Ovary (tissue), 9 donors: ENCODE results near the gene TTC28. TPM values are rescaled to one million over a fixed set of nuclear protein-coding genes. Genes with fewer than 3 reads are reported as not detected.

Source experiments
- DNase-seq, 5 donors: peaks; one replicate each; pipeline ENCODE4 v3.0.0-alpha.2; 2019 to 2020
- H3K27ac ChIP-seq, 2 donors: fragments of 200-600 bp; one replicate each; pipeline versions ENCODE4 v1.5.1 to v1.8.0; 2019 to 2022
- H3K27me3 ChIP-seq: fragments of 200-600 bp; one replicate; pipeline ENCODE4 v1.8.0; 2022
- H3K36me3 ChIP-seq: fragments of 200-600 bp; sonication (generic); one replicate; pipeline ENCODE4 v1.5.1; 2019
- H3K4me1 ChIP-seq: one replicate; pipeline ENCODE4 v1.8.1; 2013; ENCODE audit warnings: mild to moderate bottlenecking, moderate library complexity; ENCODE audit not compliant: insufficient read depth
- H3K4me3 ChIP-seq: fragments of 200-600 bp; sonication (generic); one replicate; pipeline ENCODE4 v1.5.1; 2017
- H3K9me3 ChIP-seq, 2 donors: fragments of 200-600 bp in 1 of 2; sonication (generic) in 1 of 2; one replicate each; pipeline versions ENCODE4 v1.5.1 to v1.8.1; 2013 to 2019; ENCODE audit warnings: mild to moderate bottlenecking in 1 of 2, moderate library complexity in 1 of 2
- CTCF ChIP-seq, 3 donors: fragments of 450-650 bp in 2 of 3; fragments of 200-600 bp in 1 of 3; IDR thresholded peaks; one replicate each; pipeline versions ENCODE4 v1.5.1 to v1.8.0; 2016 to 2022; ENCODE audit warnings: antibody characterized with exemption in 3 of 3, mild to moderate bottlenecking in 1 of 3
- EP300 ChIP-seq: sonication (generic); formaldehyde crosslinking; IDR thresholded peaks from one replicate; pipeline ENCODE4 v1.6.1; 2017; ENCODE audit warnings: antibody characterized with exemption
- POLR2A ChIP-seq: fragments of 450-650 bp; IDR thresholded peaks from one replicate; pipeline ENCODE4 v1.6.1; 2017; ENCODE audit warnings: antibody characterized with exemption, mild to moderate bottlenecking, moderate library complexity
- WGBS, 3 donors: extraction: QIAGEN DNeasy Blood & Tissue Kit in 1 of 3; methylation state at CpG; one replicate each; pipeline versions ENCODE4 v1.1.5 to v1.1.7; 2013 to 2017; 5-methylcytosine and 5-hydroxymethylcytosine counted together
- intact Hi-C, 4 donors: fragments of 100-400 bp; cut with DNase I; formaldehyde crosslinking; loops; one replicate each; pipeline versions ENCODE4 v1.11.0 to v1.15.1; 2022 to 2023
- polyA plus RNA-seq, 2 donors: library from polyadenylated mRNA; stranded (reverse); fragments of 200-250 nt in 1 of 2; fragments of 350-450 nt in 1 of 2; fragmentation: Illumina TruSeq in 1 of 2; extraction: RNeasy Lipid Tissue Mini Kit (QIAGEN cat#74804) in 1 of 2; gene quantifications; one replicate each; pipeline ENCODE4 v1.2.3, GENCODE V29; 2013 to 2014
- total RNA-seq, 7 donors: library from RNA; depleted of rRNA in 2 of 7; stranded (reverse); fragments of >200 nt in 2 of 7; fragmentation: NEBNext Ultra II Directional in 3 of 7; extraction: Animal tissue kit (Norgen Biotek cat#: 25700) in 3 of 7; gene quantifications; one replicate each; pipeline versions ENCODE4 v1.1.0 to v1.2.4, GENCODE V29; 2016 to 2023
- donor health status: DM: no; HTN: no; CAD: no; lungs with moderate emphysema.
- donor health status: DM: no; HTN: no; CAD: no.
- donor health status: Bipolar disorder and iron deficiency.
- donor health status: DM: yes; HTN: yes; CAD: no.
- donor health status: DM: no; HTN: no; CAD: no.
- donor health status: DM: yes; HTN: yes; CAD: no.

TTC28 gene
- total and polyA plus RNA-seq, 9 donors: 16.7 to 127 (median 72.9) TPM

GRCh38 chr22:28454431-28455064 lies 225.1 kb downstream of the TTC28 start:
- TF ChIP-seq POLR2A (no peak), CTCF (IDR thresholded peaks at IDR 0.05) (no peak), EP300 (no peak)
- Histone ChIP-seq H3K27ac (no peak overlapping the region), H3K9me3 (no peaks in the 10 kb centered on the region), H3K27me3 (no peaks in the 10 kb centered on the region), H3K36me3 (no peaks in the 10 kb centered on the region), H3K4me1 (no peaks in the 10 kb centered on the region), H3K4me3 (no peak overlapping the region)
- DNase-seq: no peak
- WGBS, 3 donors: 42 to 51% (median 43%) methylated on average over 1 of the region's 1 CpG
- intact Hi-C loops: no loop called here

GRCh38 chr22:28450109-28450508 lies 229.5 kb downstream of the TTC28 start:
- no peaks in the 10 kb centered on the region for H3K36me3 ChIP-seq
- WGBS, 3 donors: 66 to 83% (median 82%) methylated on average over 1 of the region's 1 CpG
- H3K9me3 ChIP-seq: no peaks in the 10 kb centered on the region
- H3K4me1 ChIP-seq: no peaks in the 10 kb centered on the region
- no peak overlapping the region for H3K27ac ChIP-seq
- intact Hi-C loops: no loop called here
- DNase-seq: no peak
- H3K4me3 ChIP-seq: no peak overlapping the region
- TF ChIP-seq EP300: no peak
- no peak for TF ChIP-seq POLR2A
- TF ChIP-seq CTCF (IDR thresholded peaks at IDR 0.05): no peak
- no peaks in the 10 kb centered on the region for H3K27me3 ChIP-seq

DNA sequence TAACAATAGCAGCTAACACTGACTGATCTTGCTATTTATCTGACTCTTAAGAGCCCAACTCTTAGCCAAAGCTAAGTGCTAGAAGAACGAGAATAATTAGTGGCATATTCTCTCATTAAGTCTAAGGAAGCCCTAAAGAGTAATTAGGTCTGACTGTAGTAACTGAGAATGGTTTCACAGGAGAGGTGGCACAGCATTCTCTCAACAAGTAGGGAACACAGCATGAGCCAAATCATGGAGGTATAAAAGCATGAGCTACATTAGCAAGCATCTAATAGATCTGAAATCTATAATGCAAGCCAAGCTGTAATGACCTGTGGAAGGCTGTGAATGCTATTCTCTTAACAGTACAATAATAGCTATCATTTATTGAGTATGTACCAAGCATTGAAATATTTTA lies 230.6 kb downstream of the TTC28 start:
- Histone ChIP-seq H3K27me3 (no peaks in the 10 kb centered on the region), H3K36me3 (no peaks in the 10 kb centered on the region), H3K4me1 (no peaks in the 10 kb centered on the region), H3K9me3 (no peaks in the 10 kb centered on the region), H3K27ac (no peak overlapping the region), H3K4me3 (no peak overlapping the region)
- 90 to 100% (median 93%) methylated on average over 1 of the region's 1 CpG for WGBS, 3 donors
- intact Hi-C loops: loop anchor here in 2 of 4 donors (10.0 kb wide), 1 partner anchor 424 kb away; no protein-coding TSS in a partner anchor
- no peak for DNase-seq
- TF ChIP-seq POLR2A: no peak
- TF ChIP-seq CTCF (IDR thresholded peaks at IDR 0.05): no peak

DNA sequence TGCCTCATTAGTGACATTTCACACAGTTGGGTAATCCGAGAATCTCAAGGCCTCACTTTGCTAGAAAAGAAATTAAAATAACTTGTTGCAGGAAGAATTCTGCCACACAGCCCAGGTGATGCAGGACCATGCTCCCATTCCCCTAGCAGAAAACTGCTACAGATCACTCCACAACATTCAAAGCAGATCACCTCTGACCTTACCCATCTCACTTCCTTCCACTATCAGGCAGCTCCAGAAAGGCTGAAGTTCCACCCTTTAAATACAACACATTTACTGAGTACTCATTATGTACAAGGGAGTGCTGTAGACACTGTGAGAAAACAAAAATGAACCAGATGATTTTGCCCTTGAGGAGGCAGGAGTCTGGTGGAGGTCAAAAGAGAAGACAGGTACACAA lies 231.0 kb downstream of the TTC28 start:
- intact Hi-C loops: loop anchor here in 2 of 4 donors (10.0 kb wide), 1 partner anchor 424 kb away; no protein-coding TSS in a partner anchor
- no peak for DNase-seq
- 83 to 91% (median 88%) methylated on average over 1 of the region's 1 CpG for WGBS, 3 donors
- Histone ChIP-seq H3K9me3 (no peaks in the 10 kb centered on the region), H3K4me3 (no peak overlapping the region), H3K27me3 (no peaks in the 10 kb centered on the region), H3K36me3 (no peaks in the 10 kb centered on the region), H3K4me1 (no peaks in the 10 kb centered on the region), H3K27ac (no peak overlapping the region)
- TF ChIP-seq CTCF (IDR thresholded peaks at IDR 0.05) (no peak), EP300 (no peak), POLR2A (no peak)
